GM18502 (cell line): Measurements from ENCODE around the gene PLEKHG7.
"Not testable (repeated sequence)": the region's sequence is repeated elsewhere in the genome, so short reads cannot be mapped to it uniquely, and the experiment has no call there.

Source experiments
- ATAC-seq: cut with Tn5 transposase; IDR thresholded peaks from one replicate; pipeline ENCODE4 v1.9.1; 2021; ENCODE audit warnings: mild to moderate bottlenecking; ENCODE audit not compliant: unreplicated experiment, poor library complexity

PLEKHG7 gene

GRCh38 chr12:92785563-92785950 lies 82.8 kb downstream of the PLEKHG7 start:
- ATAC-seq = no peak

GRCh38 chr12:92786045-92786444 lies 83.3 kb downstream of the PLEKHG7 start:
- no peak for ATAC-seq

- ATAC-seq = not testable (repeated sequence)
Measured at GRCh38 chr12:92794356-92794755, 91.6 kb downstream of the PLEKHG7 start.

GRCh38 chr12:92794814-92795213 lies 92.0 kb downstream of the PLEKHG7 start:
- ATAC-seq = no peak

GRCh38 chr12:92796650-92797049 lies 93.9 kb downstream of the PLEKHG7 start:
- no peak for ATAC-seq

- ATAC-seq = no peak
Measured at GRCh38 chr12:92802906-92803305, 100.1 kb downstream of the PLEKHG7 start.

GRCh38 chr12:92803903-92804302 lies 101.1 kb downstream of the PLEKHG7 start:
- ATAC-seq = no peak

GRCh38 chr12:92810370-92810769 lies 107.6 kb downstream of the PLEKHG7 start:
- ATAC-seq = peak; percentile 80

- ATAC-seq = no peak
Measured at GRCh38 chr12:92814584-92814983, 111.8 kb downstream of the PLEKHG7 start.

- ATAC-seq = no peak
Measured at GRCh38 chr12:92821142-92821541, 118.4 kb downstream of the PLEKHG7 start.
